GM12878 (cell line): ENCODE results near the gene MAP3K5. TPM values are rescaled to one million over a fixed set of nuclear protein-coding genes. Genes with fewer than 3 reads are reported as not detected.
A peak's percentile ranks its signal among the peaks of the same experiment; 100 is the strongest.
"Not testable (repeated sequence)": the region's sequence is repeated elsewhere in the genome, so short reads cannot be mapped to it uniquely, and the experiment has no call there.

ENCODE experiments used
- ATAC-seq: fragments of 200-7000 bp; cut with Tn5 transposase; 3 replicates; pipeline ENCODE4 v1.9.1; 2020; ENCODE audit warnings: mild to moderate bottlenecking, moderate library complexity
- BruUV-seq: library from RNA; stranded (reverse); fragments of 400-500 nt; replicated peaks from 2 replicates; lab custom pipeline; 2021; lab: Mats Ljungman, UMichigan
- CTCF ChIA-PET: fragments of 300-600 bp; sonication (Branson Sonifier 250); formaldehyde crosslinking; extraction: SDS; loops from one replicate; lab custom pipeline; 2021; ENCODE audit warnings: inconsistent platforms; lab: Yijun Ruan, JAX
- POLR2A ChIA-PET: fragments of 350-600 bp; formaldehyde crosslinking; extraction: SDS; loops from one replicate; lab custom pipeline; 2021; ENCODE audit warnings: inconsistent platforms; lab: Charles Lee
- RAD21 ChIA-PET: fragments of 300-600 bp; sonication (Branson Sonifier 250); formaldehyde crosslinking; loops from one replicate; lab custom pipeline; 2023; ENCODE audit warnings: antibody characterized with exemption; ENCODE audit not compliant: unreplicated experiment; lab: Charles Lee
- SMC1A ChIA-PET: fragments of 300-600 bp; sonication (Branson Sonifier 250); formaldehyde crosslinking; loops from one replicate; lab custom pipeline; 2023; ENCODE audit not compliant: unreplicated experiment, uncharacterized antibody; lab: Charles Lee
- DNase-seq: peaks from one replicate; pipeline ENCODE4 v3.0.0-alpha.2; 2011; ENCODE audit warnings: low read depth, low spot score
- FAIRE-seq: peaks from 3 replicates; lab custom pipeline; 2011; peaks lifted over from hg19 to GRCh38; lab: Jason Lieb, UNC
- H2AFZ ChIP-seq: 2 replicates; pipeline ENCODE4 v1.6.0; 2011; ENCODE audit warnings: low read depth, low read length, control low read depth; ENCODE audit not compliant: control insufficient read depth
- H3K27ac ChIP-seq: 2 replicates; pipeline ENCODE4 v1.5.1; 2011; ENCODE audit warnings: control low read depth; ENCODE audit not compliant: control insufficient read depth, insufficient read depth
- H3K27me3 ChIP-seq, 2 experiments: replicated peaks in 1 of 2; 2 replicates each; pipeline versions ENCODE4 v1.6.0 to v1.6.1; 2011; ENCODE audit warnings: low read length in 1 of 2; ENCODE audit not compliant: control insufficient read depth in 2 of 2, insufficient read depth in 2 of 2
- H3K36me3 ChIP-seq, 2 experiments: 2 replicates each; pipeline ENCODE4 v1.5.1; 2011; ENCODE audit warnings: low read length in 1 of 2; ENCODE audit not compliant: control insufficient read depth in 2 of 2, insufficient read depth in 2 of 2
- H3K4me1 ChIP-seq: 2 replicates; pipeline ENCODE4 v1.6.1; 2011; ENCODE audit warnings: mild to moderate bottlenecking, low read length, moderate library complexity, mixed read lengths; ENCODE audit not compliant: control insufficient read depth, insufficient read depth
- H3K4me2 ChIP-seq: 2 replicates; pipeline ENCODE4 v1.6.0; 2011; ENCODE audit warnings: control low read depth; ENCODE audit not compliant: control insufficient read depth, insufficient read depth
- H3K4me3 ChIP-seq: fragments of 200-600 bp; sonication (generic); 2 replicates; pipeline ENCODE4 v1.5.1; 2016
- H3K79me2 ChIP-seq: 2 replicates; pipeline ENCODE4 v1.6.0; 2011; ENCODE audit warnings: low read length; ENCODE audit not compliant: control insufficient read depth, insufficient read depth
- H3K9ac ChIP-seq: 2 replicates; pipeline ENCODE4 v1.8.0; 2011; ENCODE audit warnings: low read length, control low read depth, mixed read lengths; ENCODE audit not compliant: control insufficient read depth, insufficient read depth
- H3K9me3 ChIP-seq: replicated peaks from 3 replicates; pipeline ENCODE4 v1.5.1; 2011; ENCODE audit warnings: mild to moderate bottlenecking, low read length; ENCODE audit not compliant: control insufficient read depth, insufficient read depth
- H4K20me1 ChIP-seq: 2 replicates; pipeline ENCODE4 v1.6.0; 2011; ENCODE audit not compliant: control insufficient read depth, insufficient read depth
- HDGF ChIP-seq: fragments of 450-650 bp; IDR thresholded peaks from 2 replicates; pipeline ENCODE4 v1.6.1; 2016; ENCODE audit warnings: antibody characterized with exemption
- IKZF1 ChIP-seq: fragments of 450-650 bp; conservative IDR thresholded peaks from 2 replicates; pipeline ENCODE4 v1.6.1; 2017; ENCODE audit warnings: antibody characterized with exemption, mild to moderate bottlenecking
- IKZF2 ChIP-seq, 2 experiments: fragments of 450-650 bp; IDR thresholded peaks; 2 replicates each; pipeline ENCODE4 v1.6.1; 2017; ENCODE audit warnings: mild to moderate bottlenecking in 2 of 2, moderate library complexity in 2 of 2
- MTA3 ChIP-seq: IDR thresholded peaks from 2 replicates; pipeline ENCODE4 v1.6.1; 2012; ENCODE audit warnings: low read length, inconsistent platforms, borderline replicate concordance
- NBN ChIP-seq: fragments of 450-650 bp; IDR thresholded peaks from 2 replicates; pipeline ENCODE4 v1.6.1; 2016
- NFIC ChIP-seq: IDR thresholded peaks from 2 replicates; pipeline ENCODE4 v1.6.1; 2012; ENCODE audit warnings: low read depth, mild to moderate bottlenecking, inconsistent platforms, low read length, moderate library complexity
- RUNX3 ChIP-seq: IDR thresholded peaks from 2 replicates; pipeline ENCODE4 v1.6.1; 2012; ENCODE audit warnings: low read length, inconsistent platforms
- SPI1 ChIP-seq: IDR thresholded peaks from 2 replicates; pipeline ENCODE4 v1.6.1; 2011; ENCODE audit warnings: low read depth, mild to moderate bottlenecking, low read length, moderate library complexity, borderline replicate concordance; ENCODE audit not compliant: insufficient read depth
- WGBS: methylation state at CpG from one replicate; pipeline ENCODE4 v1.1.6; 2016; ENCODE audit warnings: low lambda C conversion rate; ENCODE audit not compliant: insufficient replicate concordance, insufficient coverage; ENCODE audit errors: missing lambda C conversion rate; 5-methylcytosine and 5-hydroxymethylcytosine counted together
- in situ Hi-C: fragments of 300-500 bp; cut with MboI; formaldehyde crosslinking; loops from 9 replicates; pipeline ENCODE4 v1.14.3; 2018; ENCODE audit warnings: mixed read lengths
- intact Hi-C: fragments of 100-400 bp; cut with micrococcal nuclease; formaldehyde crosslinking; loops from one replicate; pipeline ENCODE4 v1.14.2; 2022; ENCODE audit not compliant: unreplicated experiment
- polyA plus RNA-seq, 11 experiments: library from polyadenylated mRNA; depleted of rRNA in 4 of 11; unstranded in 6 of 11; stranded (reverse) in 5 of 11; fragments of >200 nt; fragmentation: Nextera tagmentation in 4 of 11; fragmentation: Illumina TruSeq in 1 of 11; extraction: Ambion mirVana in 4 of 11; extraction: Trizol in 1 of 11; gene quantifications; 1 replicate in 1 of 11; 2 replicates in 10 of 11; pipeline versions ENCODE4 v1.2.1 to v1.2.3, GENCODE V29; 2011 to 2016; ENCODE audit warnings: inconsistent platforms in 2 of 11, missing spikeins in 2 of 11, low read depth in 1 of 11
- total RNA-seq, 4 experiments: library from RNA; depleted of rRNA in 3 of 4; stranded (reverse); fragments of >200 nt in 3 of 4; fragmentation: Illumina TruSeq in 1 of 4; extraction: Trizol in 1 of 4; gene quantifications; 2 replicates each; pipeline versions ENCODE4 v1.2.1 to v1.2.3, GENCODE V29; 2013 to 2021
- TF ChIP-seq, protein P1 (sequence below): fragments of 450-650 bp; IDR thresholded peaks from 2 replicates; pipeline ENCODE4 v1.6.1; 2017; ENCODE audit warnings: mild to moderate bottlenecking, moderate library complexity

MAP3K5 gene
- total and polyA plus RNA-seq, 10 of the 15 experiments (the other 5 are each of a cell fraction or from before 2014, with no cell fraction given), result 5.4 to 34.3 (median 26.4) TPM

DNA sequence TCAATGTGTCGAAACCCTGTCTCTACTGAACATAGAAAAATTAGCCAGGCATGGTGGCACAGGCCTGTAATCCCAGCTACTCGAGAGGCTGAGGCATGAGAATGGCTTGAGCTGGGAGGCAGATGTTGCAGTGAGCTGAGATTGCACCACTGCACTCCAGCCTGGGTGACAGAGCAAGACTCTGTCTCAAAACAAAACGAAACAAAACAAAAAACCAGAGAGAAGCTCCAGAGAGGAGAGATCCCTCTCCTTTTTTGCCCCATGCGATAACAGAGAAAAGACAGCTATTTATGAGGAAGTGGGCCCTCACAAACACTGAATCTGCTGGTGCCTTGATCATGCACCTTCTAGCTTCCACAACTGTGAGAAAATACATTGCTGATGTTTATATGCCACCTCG lies 31.5 kb downstream of the MAP3K5 start:
- H3K9me3 ChIP-seq, intact Hi-C loops, H3K27me3 ChIP-seq, H4K20me1 ChIP-seq, H2AFZ ChIP-seq, H3K36me3 ChIP-seq, in situ Hi-C loops, BruUV-seq, DNase-seq, FAIRE-seq: not testable (repeated sequence)
- ChIA-PET RAD21 (interaction anchor here (0.8 to 8.4 kb wide), 10 partner anchors 9 to 116 kb away, joined by 3 to 363 read pairs (median 37); partner anchors contain the start of gene MAP3K5), POLR2A (interaction anchor here (0.6 to 8.4 kb wide), 7 partner anchors 8 to 150 kb away, joined by 5 to 252 read pairs (median 43); partner anchors contain the start of gene MAP3K5), SMC1A (interaction anchor here (0.6 to 8.4 kb wide), 14 partner anchors 7 to 117 kb away, joined by 3 to 368 read pairs (median 6); partner anchors contain the start of gene MAP3K5), CTCF (interaction anchor here (1.2 to 7.9 kb wide), 10 partner anchors 8 to 117 kb away, joined by 3 to 107 read pairs (median 4); partner anchors contain the start of gene MAP3K5)
- ATAC-seq, result peak; percentile 2
- 79% methylated on average over 5 of the region's 5 CpGs for WGBS
- 0 out of 2 replicates have a peak, but pooled peaks have one; percentile 73 for TF ChIP-seq HDGF
- TF ChIP-seq SPI1, result peak; percentile 83; the same call in 1 of the 2 replicates
- TF ChIP-seq MTA3, result 0 out of 2 replicates have a peak, but pooled peaks have one; percentile 13
- TF ChIP-seq IKZF1, result peak; percentile 16; the same call in 1 of the 2 replicates
- TF ChIP-seq NBN, result 0 out of 2 replicates have a peak, but pooled peaks have one; percentile 11
- TF ChIP-seq, protein P1, sequence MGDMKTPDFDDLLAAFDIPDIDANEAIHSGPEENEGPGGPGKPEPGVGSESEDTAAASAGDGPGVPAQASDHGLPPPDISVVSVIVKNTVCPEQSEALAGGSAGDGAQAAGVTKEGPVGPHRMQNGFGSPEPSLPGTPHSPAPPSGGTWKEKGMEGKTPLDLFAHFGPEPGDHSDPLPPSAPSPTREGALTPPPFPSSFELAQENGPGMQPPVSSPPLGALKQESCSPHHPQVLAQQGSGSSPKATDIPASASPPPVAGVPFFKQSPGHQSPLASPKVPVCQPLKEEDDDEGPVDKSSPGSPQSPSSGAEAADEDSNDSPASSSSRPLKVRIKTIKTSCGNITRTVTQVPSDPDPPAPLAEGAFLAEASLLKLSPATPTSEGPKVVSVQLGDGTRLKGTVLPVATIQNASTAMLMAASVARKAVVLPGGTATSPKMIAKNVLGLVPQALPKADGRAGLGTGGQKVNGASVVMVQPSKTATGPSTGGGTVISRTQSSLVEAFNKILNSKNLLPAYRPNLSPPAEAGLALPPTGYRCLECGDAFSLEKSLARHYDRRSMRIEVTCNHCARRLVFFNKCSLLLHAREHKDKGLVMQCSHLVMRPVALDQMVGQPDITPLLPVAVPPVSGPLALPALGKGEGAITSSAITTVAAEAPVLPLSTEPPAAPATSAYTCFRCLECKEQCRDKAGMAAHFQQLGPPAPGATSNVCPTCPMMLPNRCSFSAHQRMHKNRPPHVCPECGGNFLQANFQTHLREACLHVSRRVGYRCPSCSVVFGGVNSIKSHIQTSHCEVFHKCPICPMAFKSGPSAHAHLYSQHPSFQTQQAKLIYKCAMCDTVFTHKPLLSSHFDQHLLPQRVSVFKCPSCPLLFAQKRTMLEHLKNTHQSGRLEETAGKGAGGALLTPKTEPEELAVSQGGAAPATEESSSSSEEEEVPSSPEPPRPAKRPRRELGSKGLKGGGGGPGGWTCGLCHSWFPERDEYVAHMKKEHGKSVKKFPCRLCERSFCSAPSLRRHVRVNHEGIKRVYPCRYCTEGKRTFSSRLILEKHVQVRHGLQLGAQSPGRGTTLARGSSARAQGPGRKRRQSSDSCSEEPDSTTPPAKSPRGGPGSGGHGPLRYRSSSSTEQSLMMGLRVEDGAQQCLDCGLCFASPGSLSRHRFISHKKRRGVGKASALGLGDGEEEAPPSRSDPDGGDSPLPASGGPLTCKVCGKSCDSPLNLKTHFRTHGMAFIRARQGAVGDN, result 0 out of 2 replicates have a peak, but pooled peaks have one; percentile 11
- peak; percentile 17; the same call in 1 of the 2 replicates for TF ChIP-seq RUNX3
- TF ChIP-seq IKZF2 (IDR thresholded peaks at IDR 0.05), result peak in 1 of 2 experiments; percentile 7; a peak in 1 of 4 replicates
- TF ChIP-seq NFIC, result 0 out of 2 replicates have a peak, but pooled peaks have one; percentile 2
- peaks cover 95% of the 10 kb centered on the region for H3K79me2 ChIP-seq
- peaks cover 55% of the 10 kb centered on the region for H3K4me1 ChIP-seq
- H3K27ac ChIP-seq, result peak overlapping the region; percentile 97
- H3K4me3 ChIP-seq, result peak overlapping the region; percentile 61
- H3K4me2 ChIP-seq, result peak overlapping the region; percentile 92
- peak overlapping the region; percentile 75 for H3K9ac ChIP-seq
